Stimulated activated CD4-positive, alpha-beta T cell treated with anti-CD3 and anti-CD28 coated beads, Interleukin-2, amount 100 ng/mL, for 48 hours (primary cell): ENCODE data around the gene MYL12B.
"Not testable (repeated sequence)": the region's sequence is repeated elsewhere in the genome, so short reads cannot be mapped to it uniquely, and the experiment has no call there.

Experiments
- DNase-seq, 2 donors: peaks; one replicate each; pipeline ENCODE4 v3.0.0-alpha.2; 2020

MYL12B gene

GRCh38 chr18:3261373-3262233 lies at the start of gene MYL12B:
Gene MYL12B, plus strand, starts transcription at chr18:3262133. Its CDS starts 10,766 bp downstream, at chr18:3272899.
- DNase-seq: peak; percentile 68 to 73

- DNase-seq: no peak
Observed at GRCh38 chr18:3212657-3213056, 49.3 kb upstream of the MYL12B start.

GRCh38 chr18:3213300-3214059 lies 48.5 kb upstream of the MYL12B start:
- no peak for DNase-seq

- no peak for DNase-seq
Observed at GRCh38 chr18:3214855-3215637, 46.9 kb upstream of the MYL12B start.

DNA sequence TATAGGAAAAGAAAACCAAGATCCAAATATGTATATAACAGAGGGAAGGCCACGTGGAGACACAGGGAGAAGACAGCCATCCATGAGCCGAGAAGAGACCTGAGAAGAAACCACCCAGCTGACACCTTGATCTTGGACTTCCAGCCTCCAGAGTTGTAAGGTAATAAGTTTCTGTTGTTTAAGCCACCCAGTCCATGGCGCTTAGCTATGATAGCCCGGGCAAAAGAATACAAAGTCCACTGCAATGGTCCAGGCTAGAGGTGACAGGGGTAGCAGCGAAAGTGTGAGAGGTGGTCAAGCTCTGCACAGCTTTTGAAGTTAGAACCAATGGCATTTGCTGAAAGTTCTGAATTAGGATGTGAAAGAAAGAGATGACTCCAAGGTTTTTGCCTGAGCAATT lies 44.9 kb upstream of the MYL12B start:
- no peak for DNase-seq

GRCh38 chr18:3217948-3218647 lies 43.8 kb upstream of the MYL12B start:
- no peak for DNase-seq

DNA sequence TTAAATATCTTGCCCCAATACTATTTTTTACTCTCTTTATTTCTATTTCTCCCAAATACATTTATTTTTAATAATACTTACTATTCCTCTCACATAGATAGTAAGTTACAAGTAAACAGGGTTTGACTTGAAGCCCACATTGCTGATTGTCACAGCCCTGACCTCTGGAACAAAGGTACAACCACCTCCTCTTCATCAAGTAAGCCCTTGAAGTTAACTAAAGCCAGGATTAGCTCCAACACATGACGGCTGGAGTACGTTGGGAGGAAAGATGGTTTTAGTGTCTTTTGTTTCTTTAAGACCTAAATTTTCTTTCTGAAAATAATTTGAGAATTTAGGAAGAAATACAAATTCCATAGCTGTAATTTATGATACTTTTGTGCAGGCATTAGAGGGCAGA lies 43.1 kb upstream of the MYL12B start:
- no peak for DNase-seq

DNA sequence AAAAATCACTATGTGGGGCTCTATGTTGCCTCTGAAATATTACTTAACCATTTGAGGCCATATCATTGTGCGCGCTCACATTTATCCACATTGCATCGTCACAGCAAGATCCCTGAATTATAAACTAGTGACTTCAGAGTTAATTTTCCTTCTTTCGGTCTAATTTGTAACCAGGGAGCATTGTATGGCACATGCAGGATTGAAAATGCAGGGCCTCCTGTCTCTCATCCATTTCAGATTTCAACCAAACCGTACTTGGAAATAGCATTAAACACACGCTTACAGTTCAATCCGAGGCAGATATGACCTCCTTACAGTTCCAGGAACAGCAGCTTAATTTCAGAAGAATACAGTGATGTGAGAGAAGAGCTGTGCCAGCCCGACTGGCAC lies 42.7 kb upstream of the MYL12B start:
- DNase-seq: no peak

- no peak for DNase-seq
Observed at GRCh38 chr18:3219631-3220335, 42.1 kb upstream of the MYL12B start, which contains the start of gene MYOM1. Gene MYOM1, minus strand, starts transcription at chr18:3219968. Its CDS starts 4,745 bp downstream, at chr18:3215223.

GRCh38 chr18:3220868-3221267 lies 41.1 kb upstream of the MYL12B start:
- DNase-seq: not testable (repeated sequence)

DNA sequence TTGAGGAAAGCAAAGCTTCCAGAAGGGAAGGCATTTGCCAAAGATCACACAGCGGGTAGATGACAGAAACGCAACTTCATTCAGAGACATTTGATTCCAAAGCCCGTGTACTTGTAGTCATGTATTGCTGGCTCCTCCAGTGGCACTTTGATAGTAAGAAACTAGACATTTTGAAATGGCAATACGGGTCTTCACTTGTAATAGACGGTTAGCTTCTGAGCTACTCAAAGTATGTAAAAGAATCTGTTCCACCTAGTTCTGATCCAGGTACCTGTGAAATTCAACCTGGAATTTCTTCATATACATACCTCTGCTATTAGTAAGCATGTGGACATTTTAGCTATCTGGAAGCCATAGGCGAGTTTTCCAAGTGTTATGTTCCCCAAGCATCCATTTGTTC lies 40.4 kb upstream of the MYL12B start:
- no peak for DNase-seq

GRCh38 chr18:3223356-3223755 lies 38.6 kb upstream of the MYL12B start:
- no peak for DNase-seq

GRCh38 chr18:3224223-3224622 lies 37.7 kb upstream of the MYL12B start:
- DNase-seq: no peak

DNA sequence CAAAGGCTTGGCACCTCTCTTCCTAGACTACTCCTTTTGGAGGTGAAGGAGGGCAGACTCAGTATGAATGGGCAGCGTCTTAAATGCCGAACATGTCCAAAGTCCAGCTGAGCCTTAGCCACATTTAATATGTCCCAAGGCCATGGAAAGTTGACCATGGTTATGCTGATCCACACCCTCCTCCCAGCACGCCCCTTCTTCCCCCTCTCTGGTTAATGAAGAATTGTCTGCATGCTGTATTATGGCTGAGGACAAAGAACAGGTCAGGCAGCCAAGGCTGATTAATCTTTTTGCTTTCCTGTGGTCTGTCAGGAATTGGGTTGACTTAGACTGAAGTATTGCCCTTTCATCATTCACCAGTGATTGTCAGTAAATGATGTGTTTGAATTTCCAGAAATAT lies 36.3 kb upstream of the MYL12B start:
- DNase-seq: no peak

DNA sequence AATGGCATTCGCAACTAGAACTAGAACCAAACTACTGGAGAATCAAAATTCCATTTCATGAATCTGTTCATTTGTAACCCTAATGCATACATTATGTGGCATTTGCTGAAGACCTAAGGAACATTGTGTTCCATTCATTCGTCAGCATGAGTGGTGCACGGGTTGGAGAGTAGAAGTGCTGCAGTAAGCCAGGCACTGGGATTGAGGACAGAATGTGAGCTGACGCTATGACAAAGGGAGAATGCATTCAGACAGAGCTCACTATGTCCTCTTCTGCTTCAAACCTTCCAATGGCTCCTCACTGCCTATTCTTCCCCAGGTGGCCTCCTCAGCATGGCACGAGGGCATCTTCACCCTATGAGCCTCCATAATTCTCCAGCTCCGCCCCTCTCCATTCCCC lies 35.9 kb upstream of the MYL12B start:
- no peak for DNase-seq

DNA sequence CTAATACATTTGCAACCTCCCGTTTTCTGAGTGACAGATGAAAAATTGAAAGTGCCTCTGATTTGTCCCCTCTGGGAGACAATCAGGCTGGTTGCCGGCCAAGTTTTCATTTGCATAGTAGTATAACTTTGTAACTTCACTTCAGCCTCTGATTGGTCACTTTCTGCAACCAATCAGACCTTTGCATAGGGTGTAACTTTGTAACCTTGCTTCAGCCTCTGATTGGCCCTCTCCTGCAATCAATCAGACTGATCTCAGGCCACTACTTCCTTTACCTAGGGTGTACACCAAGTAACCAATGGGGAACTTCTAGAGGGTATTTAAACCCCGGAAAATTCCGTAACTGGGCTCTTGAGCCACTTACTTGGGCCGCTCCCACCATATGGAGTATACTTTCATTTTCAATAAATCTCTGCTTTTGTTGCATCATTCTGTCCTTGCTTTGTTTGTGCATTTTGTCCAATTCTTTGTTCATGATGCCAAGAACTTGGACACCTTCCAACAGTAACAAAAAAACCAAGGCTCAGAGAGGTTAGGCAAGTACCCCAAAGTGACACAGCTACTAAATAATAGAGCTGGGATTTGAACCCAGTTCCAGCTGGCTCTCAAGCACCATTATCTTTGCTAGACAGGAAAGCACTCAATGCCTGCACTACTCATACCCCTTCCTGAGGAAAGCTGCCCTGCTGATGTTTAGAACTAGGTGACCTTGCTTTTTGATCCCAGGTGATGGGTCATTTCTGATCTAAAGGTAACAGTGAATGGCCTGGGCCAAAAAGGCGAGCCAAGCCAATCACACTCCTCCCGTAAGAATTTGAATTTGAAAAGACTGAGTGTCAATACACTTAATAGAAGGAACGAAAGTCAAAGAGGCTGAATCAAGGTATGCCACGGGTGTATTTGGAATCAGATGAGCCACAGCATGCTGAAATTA lies 31.3 kb upstream of the MYL12B start:
- no peak for DNase-seq

- DNase-seq: no peak
Observed at GRCh38 chr18:3233004-3233403, 28.9 kb upstream of the MYL12B start.

- DNase-seq: no peak
Observed at GRCh38 chr18:3233433-3234168, 28.3 kb upstream of the MYL12B start.

GRCh38 chr18:3234457-3234856 lies 27.5 kb upstream of the MYL12B start:
- DNase-seq: no peak

DNA sequence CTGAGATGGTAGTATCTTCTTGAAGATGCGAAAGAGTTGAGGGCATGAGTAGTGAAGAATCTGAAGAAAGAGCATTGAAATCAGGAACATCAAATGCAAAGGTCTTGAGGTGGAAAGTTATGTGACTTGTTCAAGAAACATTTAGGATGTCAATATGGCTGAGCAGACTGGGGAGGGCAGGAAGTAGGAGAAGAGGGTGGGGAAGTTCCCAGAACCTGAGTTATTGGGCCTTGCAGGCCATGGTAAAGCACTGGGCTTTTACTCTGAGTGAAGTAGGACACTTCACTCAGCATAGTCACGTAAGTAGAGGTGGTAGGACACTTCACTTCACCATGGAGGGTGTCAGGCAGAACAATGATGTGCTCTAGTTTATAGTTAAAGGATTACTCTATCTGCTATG lies 26.1 kb upstream of the MYL12B start:
- no peak for DNase-seq
